ENCODE measurements around the gene ARCN1. TPM values are rescaled to one million over a fixed set of nuclear protein-coding genes. Genes with fewer than 3 reads are reported as not detected.

ARCN1 gene
- total and polyA plus RNA-seq, 2 experiments from 2014 or later: 77.6 to 124 TPM

- TF ChIP-seq, protein P1, sequence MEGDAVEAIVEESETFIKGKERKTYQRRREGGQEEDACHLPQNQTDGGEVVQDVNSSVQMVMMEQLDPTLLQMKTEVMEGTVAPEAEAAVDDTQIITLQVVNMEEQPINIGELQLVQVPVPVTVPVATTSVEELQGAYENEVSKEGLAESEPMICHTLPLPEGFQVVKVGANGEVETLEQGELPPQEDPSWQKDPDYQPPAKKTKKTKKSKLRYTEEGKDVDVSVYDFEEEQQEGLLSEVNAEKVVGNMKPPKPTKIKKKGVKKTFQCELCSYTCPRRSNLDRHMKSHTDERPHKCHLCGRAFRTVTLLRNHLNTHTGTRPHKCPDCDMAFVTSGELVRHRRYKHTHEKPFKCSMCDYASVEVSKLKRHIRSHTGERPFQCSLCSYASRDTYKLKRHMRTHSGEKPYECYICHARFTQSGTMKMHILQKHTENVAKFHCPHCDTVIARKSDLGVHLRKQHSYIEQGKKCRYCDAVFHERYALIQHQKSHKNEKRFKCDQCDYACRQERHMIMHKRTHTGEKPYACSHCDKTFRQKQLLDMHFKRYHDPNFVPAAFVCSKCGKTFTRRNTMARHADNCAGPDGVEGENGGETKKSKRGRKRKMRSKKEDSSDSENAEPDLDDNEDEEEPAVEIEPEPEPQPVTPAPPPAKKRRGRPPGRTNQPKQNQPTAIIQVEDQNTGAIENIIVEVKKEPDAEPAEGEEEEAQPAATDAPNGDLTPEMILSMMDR (IDR thresholded peaks at IDR 0.05; ENCODE audit: low read depth, low read length): no peak
- Histone ChIP-seq H3K4me3 (no peak overlapping the region), H3K27ac (no peak overlapping the region), H3K4me1 (ENCODE audit: low read depth) (peaks cover 12% of the 10 kb centered on the region), H3K9me3 (ENCODE audit: low read depth) (no peaks in the 10 kb centered on the region), H3K27me3 (no peaks in the 10 kb centered on the region), H3K36me3 (peaks cover 21% of the 10 kb centered on the region)
- DNase-seq (ENCODE audit: low read depth in 1 of 2, low spot score in 1 of 2): no peak
These were observed 63.4 kb downstream of the ARCN1 start for GRCh38 chr11:118635642-118636041.

DNA sequence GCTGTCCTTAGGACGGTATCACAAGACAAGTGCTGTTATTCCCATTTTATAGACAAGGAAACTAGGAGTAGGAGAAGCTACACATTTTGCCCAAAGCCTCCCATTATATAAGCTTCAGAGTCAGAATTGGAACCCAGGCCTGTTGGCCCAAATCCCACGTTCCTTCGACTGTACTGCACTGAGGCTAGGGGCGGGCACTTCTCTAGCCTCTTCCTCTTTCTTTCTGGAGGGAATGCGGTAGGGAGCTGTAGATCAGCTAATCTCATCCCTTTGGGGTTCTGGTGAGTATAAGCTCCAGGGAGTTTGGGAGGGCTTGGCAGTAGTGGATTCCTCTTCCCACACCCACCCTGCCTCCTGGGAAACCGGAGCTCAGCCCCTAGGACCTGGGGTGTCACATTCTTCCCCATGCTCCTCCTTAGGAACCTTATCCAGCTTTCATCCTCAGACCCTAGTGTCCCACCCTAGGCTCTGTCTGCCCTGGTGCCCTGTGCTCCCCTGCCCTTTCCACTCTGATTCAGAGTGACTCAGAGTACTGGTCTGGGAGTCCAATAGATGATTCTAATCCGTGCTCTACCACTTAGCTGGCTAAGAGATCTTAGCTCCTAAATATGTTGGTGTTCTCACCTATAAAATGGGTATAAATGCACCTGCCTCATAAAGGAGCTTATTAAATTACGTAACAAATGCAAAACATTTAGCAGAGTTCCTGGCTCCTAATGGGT, 64.5 kb downstream of the ARCN1 start:
- DNase-seq (ENCODE audit: low read depth in 1 of 2, low spot score in 1 of 2): no peak
- no peak overlapping the region for H3K27ac ChIP-seq
- H3K36me3 ChIP-seq: peaks cover 21% of the 10 kb centered on the region
- no peaks in the 10 kb centered on the region for H3K27me3 ChIP-seq
- TF ChIP-seq, protein P1 (IDR thresholded peaks at IDR 0.05; ENCODE audit: low read depth, low read length): no peak
- peaks cover 12% of the 10 kb centered on the region for H3K4me1 ChIP-seq (ENCODE audit: low read depth)
- no peaks in the 10 kb centered on the region for H3K9me3 ChIP-seq (ENCODE audit: low read depth)
- H3K4me3 ChIP-seq: no peak overlapping the region

- H3K9me3 ChIP-seq (ENCODE audit: low read depth): no peaks in the 10 kb centered on the region
- no peaks in the 10 kb centered on the region for H3K27me3 ChIP-seq
- no peak for DNase-seq (ENCODE audit: low read depth in 1 of 2, low spot score in 1 of 2)
- TF ChIP-seq, protein P1 (IDR thresholded peaks at IDR 0.05; ENCODE audit: low read depth, low read length): no peak
- H3K36me3 ChIP-seq: peaks cover 29% of the 10 kb centered on the region
- no peak overlapping the region for H3K27ac ChIP-seq
- no peak overlapping the region for H3K4me3 ChIP-seq
- H3K4me1 ChIP-seq (ENCODE audit: low read depth): peaks cover 12% of the 10 kb centered on the region
These were observed 66.5 kb downstream of the ARCN1 start for GRCh38 chr11:118638726-118639125.

DNA sequence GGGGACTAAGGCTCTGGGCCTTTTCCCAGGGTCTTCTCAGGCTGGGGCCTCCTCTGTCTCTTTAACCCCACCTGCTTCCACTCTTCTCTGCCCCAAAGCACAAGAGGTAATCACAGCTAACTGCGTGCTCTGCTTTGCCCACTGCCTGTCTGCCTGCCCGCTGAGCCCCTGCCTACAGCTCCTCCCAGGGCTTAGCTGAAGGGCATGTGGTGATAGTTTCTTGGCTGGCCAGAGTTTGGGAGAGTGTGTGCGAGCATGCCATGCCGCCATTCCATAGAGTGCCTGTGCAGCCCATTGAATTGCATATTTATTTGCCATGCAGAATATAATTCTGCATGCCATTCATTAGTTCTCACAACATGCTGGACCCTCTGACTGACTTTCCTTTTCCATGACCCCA, 67.7 kb downstream of the ARCN1 start:
- H3K4me3 ChIP-seq: no peak overlapping the region
- no peak for DNase-seq (ENCODE audit: low read depth in 1 of 2, low spot score in 1 of 2)
- H3K9me3 ChIP-seq (ENCODE audit: low read depth): no peaks in the 10 kb centered on the region
- H3K36me3 ChIP-seq: peaks cover 29% of the 10 kb centered on the region
- H3K4me1 ChIP-seq (ENCODE audit: low read depth): peaks cover 6% of the 10 kb centered on the region
- no peak overlapping the region for H3K27ac ChIP-seq
- H3K27me3 ChIP-seq: no peaks in the 10 kb centered on the region
- TF ChIP-seq, protein P1 (IDR thresholded peaks at IDR 0.05; ENCODE audit: low read depth, low read length): no peak

GRCh38 chr11:118640332-118641154, 68.3 kb downstream of the ARCN1 start:
- H3K4me1 ChIP-seq (ENCODE audit: low read depth): no peaks in the 10 kb centered on the region
- H3K4me3 ChIP-seq: no peak overlapping the region
- H3K27me3 ChIP-seq: no peaks in the 10 kb centered on the region
- no peak overlapping the region for H3K27ac ChIP-seq
- TF ChIP-seq, protein P1 (IDR thresholded peaks at IDR 0.05; ENCODE audit: low read depth, low read length): no peak
- DNase-seq (ENCODE audit: low read depth in 1 of 2, low spot score in 1 of 2): no peak
- H3K9me3 ChIP-seq (ENCODE audit: low read depth): no peaks in the 10 kb centered on the region
- peaks cover 33% of the 10 kb centered on the region for H3K36me3 ChIP-seq
